HL-60 (cell line): ENCODE results near the gene OR2M2.

Experiments used
- CTCF ChIP-seq: IDR thresholded peaks from one replicate; pipeline ENCODE4 v1.5.1; 2011; ENCODE audit warnings: low read length, control low read depth, inconsistent platforms; ENCODE audit not compliant: insufficient read depth
- GABPA ChIP-seq: IDR thresholded peaks from 2 replicates; pipeline ENCODE4 v1.6.1; 2012; ENCODE audit warnings: low read depth
- POLR2AphosphoS5 ChIP-seq: IDR thresholded peaks from 2 replicates; pipeline ENCODE4 v1.6.1; 2012; ENCODE audit warnings: low read depth
- REST ChIP-seq: IDR thresholded peaks from 2 replicates; pipeline ENCODE4 v1.6.1; 2012; ENCODE audit warnings: low read depth; ENCODE audit not compliant: insufficient replicate concordance

- TF ChIP-seq REST (no peak), CTCF (no peak), GABPA (no peak), POLR2AphosphoS5 (no peak)
Measured at GRCh38 chr1:248158758-248159157, 15.9 kb upstream of the OR2M2 start.
